HG02852 (cell line): ENCODE measurements around the gene ZNF362.

Source experiments
- ATAC-seq: cut with Tn5 transposase; IDR thresholded peaks from one replicate; pipeline ENCODE4 v1.9.1; 2021; ENCODE audit warnings: mild to moderate bottlenecking, moderate library complexity; ENCODE audit not compliant: unreplicated experiment

The ZNF362 gene

GRCh38 chr1:33341190-33341589 is 84.9 kb downstream of the ZNF362 start:
- ATAC-seq = no peak

GRCh38 chr1:33342041-33342723 is 85.9 kb downstream of the ZNF362 start:
- ATAC-seq = no peak

GRCh38 chr1:33343539-33343938 is 87.2 kb downstream of the ZNF362 start:
- ATAC-seq = no peak

GRCh38 chr1:33344896-33345560 is 88.7 kb downstream of the ZNF362 start:
- no peak for ATAC-seq

- ATAC-seq = no peak
Measured at GRCh38 chr1:33346533-33346926, 90.2 kb downstream of the ZNF362 start.

- ATAC-seq = no peak
Measured at GRCh38 chr1:33346927-33347649, 90.8 kb downstream of the ZNF362 start.

- ATAC-seq = no peak
Measured at GRCh38 chr1:33347650-33347992, 91.3 kb downstream of the ZNF362 start.

- no peak for ATAC-seq
Measured at GRCh38 chr1:33348194-33348593, 91.9 kb downstream of the ZNF362 start.

- ATAC-seq = no peak
Measured at GRCh38 chr1:33348676-33349080, 92.4 kb downstream of the ZNF362 start.

- ATAC-seq = peak; percentile 30
Measured at GRCh38 chr1:33349081-33349759, 92.9 kb downstream of the ZNF362 start.

- ATAC-seq = peak; percentile 68
Measured at GRCh38 chr1:33349778-33350610, 93.7 kb downstream of the ZNF362 start.
